GM21381 (cell line): ENCODE measurements around the gene PHLPP1.
A peak's percentile ranks its signal among the peaks of the same experiment; 100 is the strongest.

Experiments
- ATAC-seq: cut with Tn5 transposase; IDR thresholded peaks from one replicate; pipeline ENCODE4 v1.9.1; 2021; ENCODE audit warnings: mild to moderate bottlenecking, moderate library complexity; ENCODE audit not compliant: unreplicated experiment

PHLPP1 gene

DNA sequence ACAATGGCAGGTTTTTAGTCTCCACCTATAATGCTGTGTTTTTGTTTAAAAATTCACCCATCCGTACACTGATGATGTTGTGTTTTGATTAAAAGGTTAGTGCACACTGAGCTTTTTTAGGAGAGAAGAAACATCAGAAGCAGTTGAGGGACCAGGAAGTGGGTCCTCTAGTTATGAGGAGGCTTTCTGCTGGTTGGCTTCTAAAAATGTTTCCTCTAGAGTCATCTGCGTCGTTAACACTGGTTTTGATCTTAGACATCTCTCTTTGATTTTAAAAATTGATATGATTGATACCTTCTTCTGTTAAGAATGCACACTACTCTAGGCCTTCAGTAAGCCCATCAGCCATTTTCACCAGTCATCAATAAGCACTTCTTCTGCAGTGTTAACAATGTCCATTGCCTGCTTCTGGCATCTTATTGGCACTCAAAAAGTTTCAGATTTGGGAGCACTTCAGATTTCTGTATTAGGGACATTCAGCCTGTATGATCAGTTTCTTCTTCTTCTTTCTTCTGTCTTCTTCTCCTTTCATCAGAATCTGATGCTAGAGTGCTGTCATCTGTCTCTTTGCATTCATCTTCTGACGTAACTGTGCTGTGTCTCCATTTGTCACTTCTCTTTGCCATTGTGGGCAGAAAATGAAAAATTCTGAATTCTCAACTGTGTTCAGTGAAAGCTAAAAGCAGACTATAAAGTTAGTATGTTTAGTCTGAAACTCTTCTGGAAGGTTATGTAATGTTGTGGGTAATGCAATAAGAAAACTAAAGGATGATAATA lies 56.3 kb downstream of the PHLPP1 start:
- no peak for ATAC-seq

DNA sequence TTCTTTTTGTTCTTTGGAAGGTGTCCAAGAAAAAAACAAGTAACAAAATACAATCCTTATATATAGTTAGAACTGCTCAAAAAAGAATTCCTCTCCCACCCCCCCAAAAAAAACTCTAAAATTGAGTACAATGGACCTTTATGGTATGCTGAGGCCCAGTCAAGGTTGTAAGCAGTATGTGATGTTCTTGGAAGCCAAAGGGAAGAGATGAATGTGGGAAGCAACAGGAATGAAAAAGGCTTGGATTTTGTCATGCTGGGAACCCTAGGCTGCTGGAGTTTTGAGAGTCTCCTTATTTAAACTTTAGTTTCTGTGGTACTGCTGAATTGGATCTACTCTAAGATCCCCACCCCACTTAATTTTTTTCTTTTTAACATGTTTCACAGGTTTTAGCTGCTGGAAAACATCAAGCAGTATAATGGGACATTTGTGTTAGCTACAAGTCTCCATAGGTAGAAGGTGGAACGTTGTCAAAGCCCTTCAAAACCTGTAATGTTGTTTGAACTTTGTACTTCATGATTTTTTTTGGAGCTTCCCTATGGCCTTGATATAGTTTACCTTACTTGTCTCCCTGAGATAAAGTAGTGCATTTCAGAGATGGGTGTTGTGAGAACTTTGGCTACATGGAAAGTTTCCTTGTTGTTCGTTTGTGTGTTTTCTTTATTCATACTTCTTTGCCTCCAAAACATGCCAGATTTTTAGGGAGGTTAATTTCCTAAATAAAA lies 57.7 kb downstream of the PHLPP1 start:
- no peak for ATAC-seq

DNA sequence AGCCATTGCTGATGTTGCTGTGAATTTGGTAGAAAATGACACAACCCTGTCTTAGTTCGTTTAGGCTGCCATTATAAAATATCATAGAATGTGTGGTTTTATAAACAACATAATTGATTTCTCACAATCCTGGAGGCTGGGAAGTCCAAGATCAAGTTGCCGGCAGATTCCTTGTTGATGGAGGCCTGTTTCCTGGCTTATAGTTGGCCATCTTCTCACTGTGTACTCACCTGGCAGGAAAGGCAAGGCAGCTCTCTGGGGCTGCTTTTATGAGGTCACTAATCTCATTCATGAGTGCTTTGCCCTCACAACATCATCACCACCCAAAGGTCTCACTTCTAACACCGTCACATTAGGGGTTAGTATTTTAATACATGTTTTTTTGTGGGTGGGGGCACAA lies 58.4 kb downstream of the PHLPP1 start:
- ATAC-seq, result no peak

DNA sequence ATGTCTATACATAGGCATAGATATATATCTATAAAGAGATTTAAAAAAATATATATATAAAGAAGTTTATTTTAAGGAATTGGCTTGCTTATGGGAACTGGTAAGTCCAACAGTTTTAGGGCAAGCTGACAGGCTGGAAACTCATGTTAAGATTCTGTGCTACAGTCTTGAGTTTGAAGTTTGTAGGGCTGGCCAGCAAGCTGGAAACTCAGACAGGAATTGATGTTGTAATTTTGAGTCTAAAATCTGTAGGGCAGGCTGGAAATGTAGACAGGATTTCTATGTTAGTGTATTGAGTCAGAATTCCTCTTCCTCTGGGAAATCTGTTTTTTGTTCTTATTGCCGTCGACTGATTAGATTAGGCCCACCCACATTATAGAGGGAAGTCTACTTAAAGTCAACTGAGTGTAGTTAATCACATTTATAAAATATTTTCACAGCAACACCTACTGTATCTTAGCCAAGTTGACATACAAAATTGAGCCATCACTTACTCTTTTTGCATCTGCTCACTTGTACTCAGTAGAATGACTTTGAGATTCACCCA lies 60.8 kb downstream of the PHLPP1 start:
- ATAC-seq, result no peak

DNA sequence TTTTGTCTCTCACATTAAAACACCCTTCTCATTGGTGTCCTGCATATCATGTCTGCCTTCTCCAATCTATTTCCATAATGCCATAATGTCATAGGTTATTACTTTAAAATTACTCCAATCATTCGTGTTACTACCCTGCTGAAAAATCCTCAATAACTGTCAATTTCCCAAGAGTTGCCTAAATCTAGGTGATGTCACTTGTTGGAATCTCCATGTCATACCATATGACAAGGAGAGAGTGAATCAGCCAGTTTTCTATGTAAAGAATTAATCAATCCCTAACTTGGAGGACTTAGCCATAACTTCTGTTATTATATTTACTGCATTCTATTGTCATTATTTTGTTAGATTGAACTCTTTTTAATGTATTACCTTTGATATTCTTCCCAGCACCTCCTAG lies 62.5 kb downstream of the PHLPP1 start:
- ATAC-seq, result no peak

DNA sequence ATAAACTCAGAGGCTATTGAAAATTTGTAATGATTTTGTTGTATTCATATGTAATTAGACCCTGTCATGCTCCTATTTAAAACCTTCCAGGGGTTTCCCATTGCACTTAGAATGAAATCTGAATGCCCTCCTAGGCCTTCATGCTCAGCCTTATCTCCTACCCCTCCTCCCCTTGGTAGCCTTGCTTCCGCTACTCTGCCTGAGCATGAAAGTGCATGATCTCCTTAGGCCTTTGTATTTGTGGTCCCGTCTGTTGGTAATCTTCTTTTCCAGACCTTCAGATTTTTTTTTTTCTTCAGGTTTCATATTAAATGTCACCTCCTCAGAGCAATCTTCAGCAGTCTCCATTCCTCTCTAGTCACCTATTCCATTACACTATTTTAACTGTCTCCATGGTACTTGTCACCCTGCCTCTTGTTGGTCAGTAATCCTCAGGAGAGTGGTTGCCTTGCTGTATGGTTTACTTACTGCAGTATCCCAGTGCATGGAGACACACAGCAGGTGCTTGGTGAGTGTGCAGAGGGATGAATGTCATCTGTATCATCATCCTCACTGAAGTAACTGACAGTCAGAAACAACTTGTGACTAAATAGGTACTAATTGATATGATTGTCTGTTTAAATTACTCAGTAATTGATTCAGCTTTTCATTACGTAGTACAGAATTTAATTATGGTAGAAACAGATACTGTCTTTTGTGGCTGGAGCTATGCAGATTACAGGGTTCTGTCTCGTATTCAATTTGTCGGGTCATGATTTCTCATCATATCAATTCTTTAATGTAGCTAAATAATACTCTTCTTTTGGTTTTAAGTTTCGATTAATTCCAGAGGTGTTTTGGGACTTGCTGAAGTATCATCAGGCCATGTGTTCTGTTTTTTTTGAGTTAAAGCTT lies 63.9 kb downstream of the PHLPP1 start:
- no peak for ATAC-seq

DNA sequence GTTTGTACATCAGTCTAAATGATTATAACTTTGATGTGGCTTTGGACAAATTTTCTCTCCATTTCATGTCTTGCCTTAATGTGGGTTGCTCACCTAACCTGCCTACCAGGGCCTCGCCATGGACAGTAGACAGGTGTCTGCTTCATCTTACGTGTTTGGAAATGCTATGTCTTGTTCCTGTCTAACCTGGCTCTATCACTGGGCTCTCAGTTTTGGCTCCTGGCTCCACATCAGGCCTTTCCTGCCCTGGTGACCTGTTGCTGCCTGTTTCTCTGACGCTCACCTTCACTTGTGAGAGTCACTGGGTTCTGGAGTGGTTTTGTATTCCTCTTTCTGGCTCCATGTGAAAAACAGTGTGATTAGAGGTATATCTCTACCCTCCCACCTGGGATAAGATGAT lies 65.9 kb downstream of the PHLPP1 start:
- ATAC-seq, result no peak

DNA sequence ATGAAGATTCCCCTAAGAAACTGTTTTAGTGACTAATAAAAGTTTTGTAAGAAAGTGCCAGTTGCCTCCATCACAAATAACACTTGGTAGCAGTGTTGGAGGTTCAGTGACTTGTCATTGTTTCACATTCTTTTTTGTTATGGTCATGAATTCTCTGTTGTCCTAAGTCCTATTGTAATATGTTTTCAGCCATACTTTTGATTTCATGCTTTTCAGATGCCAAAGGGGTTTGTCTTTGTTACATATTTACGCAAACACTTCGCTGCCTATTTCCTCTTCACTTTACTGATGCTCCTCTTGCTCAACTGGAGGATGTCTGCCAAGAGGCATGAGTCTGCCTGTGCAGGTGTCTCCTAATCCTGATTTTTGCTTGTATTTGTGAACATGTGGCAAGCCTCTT lies 66.6 kb downstream of the PHLPP1 start:
- no peak for ATAC-seq

DNA sequence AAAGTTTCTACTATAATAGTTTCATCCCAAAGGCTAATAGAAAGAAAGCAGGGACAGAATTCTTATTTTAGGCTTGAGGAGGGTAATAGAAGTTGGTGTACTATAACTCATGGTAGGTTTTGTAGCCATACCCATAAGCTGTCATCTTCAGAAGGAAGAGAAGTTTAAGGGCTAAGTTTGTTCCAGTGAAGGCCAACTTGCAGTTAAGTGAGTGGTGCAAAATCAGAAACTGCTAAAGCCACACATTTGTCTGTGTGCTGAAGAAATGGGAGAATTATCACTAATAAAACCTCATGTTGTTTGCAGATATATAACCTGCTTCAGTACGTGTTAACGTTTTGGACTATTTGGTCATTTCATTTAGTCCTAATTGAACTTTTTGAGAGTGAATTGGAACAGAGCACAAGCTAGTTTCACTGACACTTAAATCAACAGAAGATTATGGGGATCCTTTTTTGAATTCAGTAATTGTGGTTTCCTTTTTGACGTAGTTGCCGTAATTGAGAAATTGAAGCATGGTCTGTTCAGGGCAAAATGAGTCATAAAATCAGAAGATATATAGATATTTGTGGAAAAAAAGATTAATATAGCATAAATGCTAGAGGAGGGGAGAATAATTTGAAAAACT lies 69.1 kb downstream of the PHLPP1 start:
- ATAC-seq, result peak; percentile 66

DNA sequence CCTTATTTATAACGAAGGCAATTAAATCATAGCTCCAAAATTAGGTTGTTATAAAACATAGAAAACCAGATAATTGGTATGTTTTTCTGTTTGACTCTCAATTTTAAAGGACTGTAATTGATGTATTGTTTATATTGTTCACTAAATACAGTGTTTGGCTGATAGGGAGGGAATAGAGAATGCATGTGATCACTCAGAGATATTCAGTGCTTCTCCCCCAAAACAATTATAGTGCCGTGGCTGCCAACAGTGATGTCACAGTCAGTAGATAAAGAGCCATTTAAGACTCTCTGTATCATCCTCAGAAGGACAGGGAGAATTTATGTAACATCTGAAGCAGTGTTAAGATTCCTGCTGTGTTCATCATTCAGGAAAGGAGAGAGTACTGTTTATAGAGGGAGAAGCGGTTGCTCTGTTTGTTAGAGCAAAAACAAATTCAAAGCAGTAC lies 69.6 kb downstream of the PHLPP1 start:
- no peak for ATAC-seq

DNA sequence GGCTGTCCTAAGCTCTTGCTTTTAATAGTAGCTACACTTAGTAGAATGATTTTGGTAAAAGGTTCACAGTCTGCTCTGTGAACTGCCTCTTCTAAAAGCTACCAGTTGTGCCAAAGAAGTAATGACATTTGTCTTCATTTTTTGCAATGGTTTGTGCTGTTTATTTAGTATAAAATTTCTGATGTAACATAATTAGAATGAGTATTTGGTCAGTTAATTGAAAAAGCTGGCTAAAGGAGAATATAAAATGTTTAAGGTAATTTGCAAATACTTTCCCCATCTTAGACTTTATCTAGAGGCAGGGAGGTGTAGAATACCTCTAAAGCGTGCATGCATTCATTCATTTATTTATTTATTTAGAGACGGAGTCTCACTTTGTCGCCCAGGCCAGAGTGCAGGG lies 71.3 kb downstream of the PHLPP1 start:
- ATAC-seq, result no peak

DNA sequence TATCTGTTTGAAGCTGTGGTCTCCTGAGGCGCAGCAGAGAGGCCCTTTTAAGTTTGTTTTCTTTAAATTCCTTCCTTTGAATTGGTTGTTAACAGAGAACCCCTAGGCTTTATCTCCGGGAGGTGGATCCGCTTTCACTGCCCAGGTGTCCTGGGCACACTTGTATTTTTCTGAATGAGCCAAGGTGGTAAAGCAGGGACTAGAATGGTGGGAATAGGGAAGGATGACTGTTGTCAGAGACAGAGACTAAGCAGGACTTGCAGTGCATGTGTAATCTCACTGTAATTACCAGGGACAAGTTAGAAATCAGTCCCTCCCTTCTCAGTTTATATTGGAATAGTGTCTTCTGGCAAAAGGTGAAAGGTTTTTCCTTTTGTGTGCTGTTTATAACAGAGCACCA lies 72.8 kb downstream of the PHLPP1 start:
- no peak for ATAC-seq

DNA sequence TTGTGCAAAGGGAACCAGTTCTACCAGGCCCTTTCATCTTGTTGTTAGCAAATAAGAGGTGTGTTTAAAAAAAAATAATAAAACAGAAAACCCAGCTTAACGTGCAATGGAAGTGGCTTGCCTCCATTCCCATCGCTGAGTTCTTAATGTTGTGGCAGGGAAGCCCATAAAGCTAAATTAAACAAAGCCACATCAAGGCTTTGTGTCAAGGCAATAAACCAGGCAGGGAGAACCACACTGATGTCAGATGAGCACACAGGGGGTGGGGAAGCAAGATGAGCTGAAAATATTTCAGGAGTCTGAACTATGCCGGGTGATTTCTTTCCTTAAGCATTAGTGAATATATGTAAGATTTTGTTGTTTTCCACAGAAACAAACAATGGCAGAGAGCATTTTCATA lies 73.5 kb downstream of the PHLPP1 start:
- ATAC-seq, result no peak

DNA sequence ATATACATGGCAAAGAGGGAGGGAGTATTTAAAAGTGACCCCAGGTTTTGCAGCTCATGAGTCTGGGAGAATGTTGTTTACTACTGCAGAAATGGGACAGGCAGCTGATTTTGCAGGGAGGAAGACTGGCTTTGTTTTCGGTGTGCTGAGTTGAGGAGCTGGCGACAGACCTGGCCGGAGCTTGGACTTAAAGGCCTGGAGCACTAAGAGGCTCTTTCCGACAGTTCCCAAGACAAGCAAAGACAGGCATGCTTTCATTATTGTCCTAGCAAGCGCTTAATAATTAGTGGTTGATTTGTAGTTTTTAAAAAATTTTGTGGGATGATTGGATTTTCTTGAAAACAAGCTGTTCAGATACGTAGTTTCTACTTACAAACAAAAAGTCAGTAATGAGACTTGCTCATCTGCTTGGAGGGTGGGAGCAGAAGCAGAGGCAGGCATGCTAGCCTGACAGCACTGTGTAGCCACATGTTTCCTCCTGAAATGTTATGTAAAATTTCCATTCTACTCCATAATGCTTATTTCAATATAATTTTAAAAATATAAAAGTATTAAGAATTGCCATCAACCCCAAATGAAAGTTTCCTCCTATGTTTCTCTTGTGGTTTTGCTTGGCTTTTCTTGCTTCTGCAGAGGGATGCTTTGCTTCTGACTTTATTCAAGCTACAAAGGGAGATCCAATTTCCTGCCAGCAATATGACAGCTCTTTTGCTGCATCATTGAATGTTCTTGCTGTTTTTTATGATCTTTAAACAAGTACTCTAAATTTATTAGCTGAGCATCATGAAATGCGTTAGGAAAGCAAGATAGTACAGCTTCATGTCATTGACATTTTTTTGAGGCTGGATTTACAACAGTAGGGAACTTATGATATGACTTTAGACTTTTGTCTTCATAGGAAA lies 75.8 kb downstream of the PHLPP1 start:
- no peak for ATAC-seq

DNA sequence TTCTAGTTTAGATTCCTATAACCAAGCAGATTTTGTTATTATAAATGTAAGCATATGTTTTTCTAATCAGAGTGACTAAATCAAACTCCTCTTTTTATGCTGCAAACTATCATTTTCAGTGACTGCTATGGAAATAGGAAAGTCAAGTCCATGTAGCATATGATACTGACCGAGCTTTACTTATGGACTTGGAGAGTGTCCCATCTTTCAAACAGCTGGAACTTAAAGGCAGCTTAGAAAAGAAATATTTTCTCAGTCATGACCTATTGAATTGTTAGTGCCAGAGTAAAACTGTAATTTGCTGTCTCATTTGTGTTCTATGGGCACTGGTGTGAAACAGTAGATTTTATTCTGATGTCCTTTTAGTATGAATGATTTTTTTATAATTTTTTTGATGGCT lies 76.7 kb downstream of the PHLPP1 start:
- no peak for ATAC-seq

DNA sequence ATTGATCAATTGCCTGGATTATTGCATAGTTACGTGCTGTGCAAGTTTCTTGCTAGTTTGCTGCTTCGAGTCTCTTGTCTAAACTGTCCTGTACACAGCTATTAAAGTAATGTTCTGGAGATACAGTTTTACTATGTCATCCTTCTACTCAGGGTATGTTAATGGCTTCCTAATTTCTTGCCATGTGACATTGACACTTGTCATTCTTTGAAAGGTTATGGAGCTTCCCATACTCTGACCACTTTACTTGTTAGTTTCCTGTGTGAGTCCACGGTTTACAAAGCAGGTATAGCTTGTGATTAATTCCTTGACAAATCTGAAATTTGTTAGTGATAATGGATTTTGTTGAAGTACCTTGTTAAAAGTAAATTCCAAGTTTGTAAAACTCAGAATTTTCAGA lies 80.5 kb downstream of the PHLPP1 start:
- ATAC-seq, result no peak

DNA sequence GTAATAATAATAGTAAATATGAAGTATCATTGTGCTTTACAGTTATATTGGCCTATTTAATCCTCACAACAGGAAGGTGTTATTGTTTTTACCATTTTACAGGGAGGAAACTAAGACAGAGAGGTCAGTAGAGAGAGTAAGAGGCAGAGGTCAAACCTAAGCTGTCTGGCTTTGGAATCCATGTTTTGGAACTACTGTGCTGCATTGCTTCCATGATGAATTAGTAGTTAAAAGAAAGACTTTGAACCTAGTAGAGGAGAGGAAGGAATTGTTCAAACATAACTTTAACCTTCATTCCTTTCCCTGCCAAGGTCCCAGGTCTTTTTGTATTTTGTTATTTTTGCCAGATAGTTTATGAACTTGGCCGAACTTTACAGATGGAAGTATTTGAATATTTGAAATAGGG lies 80.9 kb downstream of the PHLPP1 start:
- ATAC-seq, result no peak

DNA sequence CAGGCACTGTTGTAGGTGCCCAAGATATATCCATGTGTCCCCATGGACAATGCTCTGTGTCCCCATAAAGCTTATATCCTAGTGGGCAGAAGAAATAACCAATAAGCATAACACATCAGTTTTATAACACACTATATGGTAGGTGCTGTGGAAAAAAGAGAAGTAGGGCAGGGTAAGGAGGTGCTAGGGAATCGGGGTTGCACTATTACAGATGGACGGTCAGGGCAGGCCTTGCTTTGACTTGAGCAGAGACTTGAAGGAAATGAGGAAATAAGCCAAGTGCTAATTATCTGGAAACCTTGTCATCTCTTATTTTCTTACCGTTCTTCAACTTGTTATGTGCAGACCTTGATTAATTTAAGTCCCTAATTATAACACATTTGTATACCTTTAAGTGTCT lies 82.0 kb downstream of the PHLPP1 start:
- ATAC-seq, result no peak

DNA sequence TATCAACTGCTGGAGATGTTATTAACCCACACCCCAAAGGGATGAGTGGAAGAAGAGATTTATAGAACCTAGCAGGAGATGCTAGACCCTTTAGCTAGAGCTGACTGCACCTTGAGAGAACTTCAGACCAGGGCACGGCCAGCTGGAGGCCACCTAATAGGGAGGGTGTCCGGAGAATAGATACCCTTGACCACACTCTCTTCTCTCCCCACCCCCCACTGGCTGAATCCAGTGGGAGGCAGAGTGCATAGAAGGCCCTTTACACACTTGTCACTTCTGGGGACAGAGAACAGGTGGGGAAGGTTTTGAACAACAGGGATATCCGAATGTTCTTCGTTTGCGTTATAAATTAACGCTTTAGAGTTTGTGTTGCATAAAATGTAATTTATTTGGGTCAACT lies 84.6 kb downstream of the PHLPP1 start:
- ATAC-seq, result no peak

DNA sequence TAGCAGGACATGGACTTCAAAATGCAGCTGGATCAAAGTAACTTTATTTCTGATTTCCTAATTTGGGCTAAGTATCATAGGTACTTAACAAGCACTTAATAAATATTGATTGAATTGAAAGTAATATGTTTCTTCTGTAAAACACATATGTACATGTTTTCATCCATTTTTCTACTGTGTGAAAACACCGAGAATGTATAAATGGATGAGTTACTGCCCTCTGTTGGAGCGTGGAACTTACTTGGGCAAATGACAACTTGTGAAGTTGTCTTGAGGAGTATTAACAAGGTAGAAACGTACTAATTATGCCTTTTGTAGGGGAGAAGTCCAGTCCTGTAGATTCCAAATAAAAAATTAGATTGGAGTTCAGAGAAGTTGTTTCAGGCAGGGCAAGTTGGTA lies 87.2 kb downstream of the PHLPP1 start:
- no peak for ATAC-seq
